ENCODE measurements around the gene TFIP11.

Gene TFIP11

DNA sequence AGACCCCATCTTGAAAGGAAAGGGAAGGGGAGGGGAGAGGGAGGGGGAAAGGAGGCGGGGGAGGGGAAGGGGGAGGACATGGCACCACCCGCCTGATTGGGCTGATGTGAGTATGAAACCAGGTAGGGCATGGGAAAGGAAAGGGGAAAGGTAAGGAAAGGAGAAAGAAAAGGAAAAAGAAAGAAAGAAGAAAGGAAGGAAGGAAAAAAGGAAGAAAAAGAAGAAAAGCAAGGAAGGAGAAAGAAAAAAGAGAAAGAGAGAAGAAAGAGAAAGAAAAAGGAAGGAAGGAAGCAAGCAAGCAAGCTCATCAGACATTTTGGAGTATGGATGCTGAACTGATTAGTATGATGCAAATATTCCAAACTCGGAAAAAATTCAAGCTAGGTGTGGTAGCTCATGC lies 36.0 kb upstream of the TFIP11 start:
- TF ChIP-seq, protein P1, sequence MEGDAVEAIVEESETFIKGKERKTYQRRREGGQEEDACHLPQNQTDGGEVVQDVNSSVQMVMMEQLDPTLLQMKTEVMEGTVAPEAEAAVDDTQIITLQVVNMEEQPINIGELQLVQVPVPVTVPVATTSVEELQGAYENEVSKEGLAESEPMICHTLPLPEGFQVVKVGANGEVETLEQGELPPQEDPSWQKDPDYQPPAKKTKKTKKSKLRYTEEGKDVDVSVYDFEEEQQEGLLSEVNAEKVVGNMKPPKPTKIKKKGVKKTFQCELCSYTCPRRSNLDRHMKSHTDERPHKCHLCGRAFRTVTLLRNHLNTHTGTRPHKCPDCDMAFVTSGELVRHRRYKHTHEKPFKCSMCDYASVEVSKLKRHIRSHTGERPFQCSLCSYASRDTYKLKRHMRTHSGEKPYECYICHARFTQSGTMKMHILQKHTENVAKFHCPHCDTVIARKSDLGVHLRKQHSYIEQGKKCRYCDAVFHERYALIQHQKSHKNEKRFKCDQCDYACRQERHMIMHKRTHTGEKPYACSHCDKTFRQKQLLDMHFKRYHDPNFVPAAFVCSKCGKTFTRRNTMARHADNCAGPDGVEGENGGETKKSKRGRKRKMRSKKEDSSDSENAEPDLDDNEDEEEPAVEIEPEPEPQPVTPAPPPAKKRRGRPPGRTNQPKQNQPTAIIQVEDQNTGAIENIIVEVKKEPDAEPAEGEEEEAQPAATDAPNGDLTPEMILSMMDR (IDR thresholded peaks at IDR 0.05; ENCODE audit: low read depth, low read length) = no peak
- no peak for DNase-seq (ENCODE audit: extremely low read depth, low read depth)

DNA sequence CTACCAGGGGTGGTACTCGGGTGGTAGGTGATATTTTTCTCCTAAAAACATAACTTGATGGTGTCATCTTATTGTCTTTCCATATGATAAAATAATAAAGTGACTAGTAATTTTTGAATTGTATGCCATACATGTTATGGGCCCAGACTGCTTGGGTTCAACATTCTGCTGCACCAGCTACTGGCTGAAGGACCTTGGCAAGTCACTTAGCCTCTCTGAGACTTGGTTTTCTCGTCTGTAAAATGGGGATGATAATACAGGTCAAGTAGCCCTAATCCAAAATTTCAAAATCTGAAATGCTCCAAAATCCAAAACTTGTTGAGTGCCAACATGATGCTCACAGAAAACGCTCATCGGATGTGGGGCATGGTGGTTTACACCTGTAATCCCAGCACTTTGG lies 35.6 kb upstream of the TFIP11 start:
- TF ChIP-seq, protein P1 (IDR thresholded peaks at IDR 0.05; ENCODE audit: low read depth, low read length) = no peak
- no peak for DNase-seq (ENCODE audit: extremely low read depth, low read depth)

DNA sequence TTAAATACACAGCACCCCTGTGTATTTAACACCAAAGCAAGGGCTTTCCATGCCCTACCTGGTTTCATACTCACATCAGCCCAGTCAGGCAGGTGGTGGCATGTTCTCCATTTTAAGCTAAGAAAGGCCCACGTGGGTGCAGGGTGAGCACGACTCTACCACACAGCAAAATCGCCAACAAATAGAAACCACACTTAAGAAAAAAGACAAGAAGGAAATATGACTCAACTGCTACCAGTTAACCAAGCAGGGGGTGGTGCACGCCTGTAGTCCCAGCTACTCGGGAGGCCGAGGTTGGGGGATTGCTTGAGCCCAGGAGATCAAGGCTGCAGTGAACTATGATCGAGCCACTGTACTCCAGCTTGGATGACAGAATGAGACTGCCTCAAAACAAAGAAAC lies 35.2 kb upstream of the TFIP11 start:
- TF ChIP-seq, protein P1 (IDR thresholded peaks at IDR 0.05; ENCODE audit: low read depth, low read length) = no peak
- DNase-seq (ENCODE audit: extremely low read depth, low read depth) = no peak

DNA sequence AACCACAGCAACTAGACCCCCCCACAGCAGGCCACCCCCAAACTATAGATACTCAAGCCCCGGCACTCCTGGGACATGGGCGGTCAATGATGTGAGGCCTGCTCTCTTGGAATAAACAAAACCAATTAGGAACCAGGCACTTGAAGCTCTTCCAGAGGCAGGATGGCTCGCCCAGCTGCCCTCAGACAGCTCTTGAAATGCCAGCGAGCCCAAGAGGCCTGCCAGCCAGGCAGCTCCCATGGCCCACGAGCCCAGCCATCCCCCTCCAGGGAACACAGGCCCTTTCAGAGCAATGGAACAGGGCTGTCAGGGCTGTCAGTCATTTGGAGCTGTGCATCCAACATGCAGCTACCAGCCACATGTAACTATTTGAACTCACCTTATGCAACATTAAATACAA lies 34.0 kb upstream of the TFIP11 start:
- no peak for DNase-seq (ENCODE audit: extremely low read depth, low read depth)
- TF ChIP-seq, protein P1 (IDR thresholded peaks at IDR 0.05; ENCODE audit: low read depth, low read length) = no peak

DNA sequence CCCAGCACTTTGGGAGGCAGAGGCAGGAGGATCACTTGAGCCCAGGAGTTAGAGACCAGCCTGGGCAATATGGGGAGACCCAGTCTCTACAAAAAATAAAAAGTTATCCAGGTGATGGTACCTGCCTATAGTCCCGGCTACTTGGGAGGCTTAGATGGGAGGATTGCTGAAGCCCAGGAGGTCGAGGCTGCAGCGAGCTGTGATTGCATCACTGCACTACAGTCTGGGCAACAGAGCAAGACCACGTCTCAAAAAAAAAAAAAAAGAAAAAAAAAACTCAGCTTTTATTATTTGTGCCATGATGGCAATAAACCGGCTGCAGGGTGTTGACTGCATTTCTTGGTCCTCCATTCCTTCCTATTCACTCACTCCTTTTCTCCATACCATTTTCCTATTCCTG lies 33.6 kb upstream of the TFIP11 start:
- no peak for DNase-seq (ENCODE audit: extremely low read depth, low read depth)
- TF ChIP-seq, protein P1 (IDR thresholded peaks at IDR 0.05; ENCODE audit: low read depth, low read length) = no peak

DNA sequence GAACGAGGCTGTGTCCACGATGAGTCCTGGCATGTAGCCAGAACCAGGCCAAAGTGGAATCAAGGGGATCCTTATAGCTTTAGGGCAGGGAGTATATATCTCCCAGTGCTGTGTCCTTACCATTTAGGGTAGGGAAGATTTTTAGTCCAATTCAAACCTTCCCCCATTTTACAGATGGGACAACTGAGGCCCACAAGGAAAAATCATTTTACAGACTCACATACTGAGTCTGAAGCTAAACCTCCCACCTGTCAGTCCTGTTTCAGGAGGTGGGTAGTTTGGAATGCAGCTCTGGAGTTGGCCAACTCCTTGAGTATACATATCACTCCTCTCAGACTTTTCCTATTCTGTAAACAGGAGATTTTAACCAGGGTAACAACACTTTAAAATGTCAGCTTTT lies 33.1 kb upstream of the TFIP11 start:
- TF ChIP-seq, protein P1 (IDR thresholded peaks at IDR 0.05; ENCODE audit: low read depth, low read length) = no peak
- DNase-seq (ENCODE audit: extremely low read depth, low read depth) = no peak

DNA sequence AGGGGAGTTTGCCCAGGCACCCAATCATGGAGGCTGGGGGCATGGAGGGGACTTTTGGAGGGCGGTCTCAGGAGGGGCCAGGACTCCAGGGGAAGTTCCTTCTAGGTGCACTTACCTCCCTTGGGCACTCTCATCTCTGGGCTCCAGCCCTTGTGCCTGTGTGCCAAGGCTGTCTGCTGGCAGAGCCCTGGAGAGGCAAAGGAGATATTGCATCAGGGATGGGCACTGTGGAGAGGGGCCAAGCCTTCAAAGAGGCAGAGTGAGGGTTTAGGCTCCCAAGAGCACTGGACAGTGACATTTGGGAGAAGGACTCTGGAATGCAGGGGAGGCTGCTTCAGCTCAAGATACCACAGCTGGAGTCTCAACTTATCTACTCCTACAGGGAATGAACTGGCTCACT lies 32.2 kb upstream of the TFIP11 start:
- no peak for DNase-seq (ENCODE audit: extremely low read depth, low read depth)
- TF ChIP-seq, protein P1 (IDR thresholded peaks at IDR 0.05; ENCODE audit: low read depth, low read length) = no peak

Data from AG09319 (cell line).